MV-4-11 (cell line): ENCODE results near the gene LRG1.

Source experiments
- DNase-seq: peaks from one replicate; lab custom pipeline; 2025; lab: John Stamatoyannopoulos, UW

The LRG1 gene

GRCh38 chr19:4539693-4540581 is at the start of gene LRG1:
Gene LRG1, minus strand, starts transcription at chr19:4540036. Its CDS starts 23 bp downstream, at chr19:4540013.
- DNase-seq, result peak; percentile 99

GRCh38 chr19:4588291-4588761 is 48.5 kb upstream of the LRG1 start:
- DNase-seq, result no peak

- no peak for DNase-seq
These were observed 47.7 kb upstream of the LRG1 start for GRCh38 chr19:4587527-4587926.

GRCh38 chr19:4586691-4587090 is 46.9 kb upstream of the LRG1 start:
- DNase-seq, result no peak

GRCh38 chr19:4586245-4586644 is 46.4 kb upstream of the LRG1 start:
- no peak for DNase-seq

- no peak for DNase-seq
These were observed 45.7 kb upstream of the LRG1 start for GRCh38 chr19:4585556-4585955.

GRCh38 chr19:4584670-4585460 is 45.0 kb upstream of the LRG1 start:
- no peak for DNase-seq

GRCh38 chr19:4583961-4584669 is 44.3 kb upstream of the LRG1 start:
- no peak for DNase-seq

- DNase-seq, result no peak
These were observed 43.4 kb upstream of the LRG1 start for GRCh38 chr19:4582980-4583842.

GRCh38 chr19:4581666-4582553 is 42.1 kb upstream of the LRG1 start:
- no peak for DNase-seq

- DNase-seq, result no peak
These were observed 41.3 kb upstream of the LRG1 start for GRCh38 chr19:4580961-4581665.

GRCh38 chr19:4580021-4580901 is 40.4 kb upstream of the LRG1 start:
- no peak for DNase-seq

- no peak for DNase-seq
These were observed 39.6 kb upstream of the LRG1 start for GRCh38 chr19:4579389-4579788.

GRCh38 chr19:4578552-4579248 is 38.9 kb upstream of the LRG1 start:
- DNase-seq, result no peak

GRCh38 chr19:4577020-4577782 is 37.4 kb upstream of the LRG1 start:
- DNase-seq, result no peak

- peak; percentile 17 for DNase-seq
These were observed 36.4 kb upstream of the LRG1 start for GRCh38 chr19:4576016-4576933.
